CD4-positive, alpha-beta T cell treated with Interleukin-17A for 4 hours (primary cell): ENCODE results near the gene SAMD14.

Experiments
- DNase-seq: peaks from one replicate; pipeline ENCODE4 v3.0.0-alpha.2; 2020; ENCODE audit warnings: mixed read lengths

SAMD14 gene

GRCh38 chr17:50094753-50095619 lies 35.0 kb downstream of the SAMD14 start, which contains the start of gene PDK2:
Gene PDK2, plus strand, starts transcription at chr17:50095351. Its CDS starts 85 bp downstream, at chr17:50095436.
- peak; percentile 97 for DNase-seq

GRCh38 chr17:50094243-50094752 lies 35.7 kb downstream of the SAMD14 start:
- DNase-seq = peak; percentile 96

- DNase-seq = no peak
Measured at GRCh38 chr17:50093807-50094206, 36.2 kb downstream of the SAMD14 start.

GRCh38 chr17:50093246-50093645 lies 36.7 kb downstream of the SAMD14 start:
- no peak for DNase-seq

- no peak for DNase-seq
Measured at GRCh38 chr17:50091918-50092285, 38.1 kb downstream of the SAMD14 start.

- no peak for DNase-seq
Measured at GRCh38 chr17:50090971-50091917, 38.7 kb downstream of the SAMD14 start.

- DNase-seq = no peak
Measured at GRCh38 chr17:50090071-50090470, 39.9 kb downstream of the SAMD14 start.

GRCh38 chr17:50088952-50089825 lies 40.8 kb downstream of the SAMD14 start:
- no peak for DNase-seq

DNA sequence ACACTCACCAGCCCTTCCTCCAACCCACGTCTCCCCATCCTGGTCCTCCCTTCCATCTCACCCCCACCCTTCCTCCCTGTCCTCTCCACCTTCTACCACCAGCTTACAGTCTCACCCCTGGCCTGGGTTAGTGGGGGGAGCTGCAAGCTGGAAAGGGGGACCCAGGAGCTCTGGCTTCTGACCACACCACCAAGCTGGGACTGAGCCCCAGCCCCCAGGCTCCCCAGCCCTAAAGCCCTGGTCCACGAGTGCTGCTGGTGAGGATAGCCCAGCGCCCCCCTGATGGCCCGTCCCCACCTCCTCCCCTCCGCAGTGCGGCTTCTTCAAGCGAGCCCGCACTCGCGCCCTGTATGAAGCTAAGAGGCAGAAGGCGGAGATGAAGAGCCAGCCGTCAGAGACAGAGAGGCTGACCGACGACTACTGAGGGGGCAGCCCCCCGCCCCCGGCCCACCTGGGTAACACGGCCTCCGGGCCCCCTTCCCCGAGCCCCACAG lies 42.0 kb downstream of the SAMD14 start:
- DNase-seq = no peak

DNA sequence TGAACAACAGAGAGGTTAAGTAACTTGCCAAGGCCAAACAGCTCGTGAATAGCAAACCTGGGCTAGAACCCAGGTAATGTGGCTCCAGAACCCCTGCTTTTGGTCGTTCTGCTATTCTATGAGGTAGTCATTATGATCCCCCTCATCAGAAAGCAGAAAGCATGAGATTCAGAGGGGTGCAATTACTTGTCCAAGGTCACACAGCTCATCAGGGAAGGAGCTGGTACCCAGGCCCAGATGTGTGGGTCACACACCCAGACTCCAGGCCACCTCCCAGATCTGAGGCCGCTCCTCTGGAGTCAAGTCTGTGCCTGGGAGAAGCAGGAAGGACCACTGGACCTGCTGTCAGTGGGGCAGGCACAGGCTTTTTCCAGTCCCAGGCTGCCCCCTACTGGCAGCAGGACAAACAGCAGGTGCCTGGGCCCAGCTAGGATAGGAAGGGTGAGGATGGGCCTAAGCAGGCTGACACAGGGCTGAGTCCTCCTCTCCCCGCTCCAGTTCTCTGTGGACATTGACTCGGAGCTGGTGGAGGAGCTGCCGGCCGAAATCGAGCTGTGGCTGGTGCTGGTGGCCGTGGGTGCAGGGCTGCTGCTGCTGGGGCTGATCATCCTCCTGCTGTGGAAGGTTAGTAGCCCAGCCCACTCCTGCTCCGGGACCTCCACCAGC lies 42.6 kb downstream of the SAMD14 start:
- DNase-seq = peak; percentile 82

- no peak for DNase-seq
Measured at GRCh38 chr17:50081757-50082156, 48.2 kb downstream of the SAMD14 start.

GRCh38 chr17:50080827-50081226 lies 49.1 kb downstream of the SAMD14 start:
- no peak for DNase-seq

DNA sequence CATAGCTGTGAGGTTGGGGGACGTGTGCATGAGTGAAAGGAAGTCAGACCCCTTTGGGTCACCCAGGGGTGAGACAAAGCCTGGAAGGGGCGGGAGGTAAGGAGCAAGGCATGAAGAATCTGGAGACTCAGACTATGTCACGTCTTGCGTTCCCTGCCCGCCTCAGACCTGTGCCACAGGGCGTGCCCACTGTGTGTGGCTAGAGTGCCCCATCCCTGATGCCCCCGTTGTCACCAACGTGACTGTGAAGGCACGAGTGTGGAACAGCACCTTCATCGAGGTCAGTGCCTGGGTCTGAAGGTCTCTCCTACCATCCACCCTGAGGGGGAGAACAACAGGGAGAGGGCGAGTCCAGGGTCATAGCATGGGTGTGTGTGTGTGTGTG lies 49.9 kb downstream of the SAMD14 start:
- DNase-seq = no peak

DNA sequence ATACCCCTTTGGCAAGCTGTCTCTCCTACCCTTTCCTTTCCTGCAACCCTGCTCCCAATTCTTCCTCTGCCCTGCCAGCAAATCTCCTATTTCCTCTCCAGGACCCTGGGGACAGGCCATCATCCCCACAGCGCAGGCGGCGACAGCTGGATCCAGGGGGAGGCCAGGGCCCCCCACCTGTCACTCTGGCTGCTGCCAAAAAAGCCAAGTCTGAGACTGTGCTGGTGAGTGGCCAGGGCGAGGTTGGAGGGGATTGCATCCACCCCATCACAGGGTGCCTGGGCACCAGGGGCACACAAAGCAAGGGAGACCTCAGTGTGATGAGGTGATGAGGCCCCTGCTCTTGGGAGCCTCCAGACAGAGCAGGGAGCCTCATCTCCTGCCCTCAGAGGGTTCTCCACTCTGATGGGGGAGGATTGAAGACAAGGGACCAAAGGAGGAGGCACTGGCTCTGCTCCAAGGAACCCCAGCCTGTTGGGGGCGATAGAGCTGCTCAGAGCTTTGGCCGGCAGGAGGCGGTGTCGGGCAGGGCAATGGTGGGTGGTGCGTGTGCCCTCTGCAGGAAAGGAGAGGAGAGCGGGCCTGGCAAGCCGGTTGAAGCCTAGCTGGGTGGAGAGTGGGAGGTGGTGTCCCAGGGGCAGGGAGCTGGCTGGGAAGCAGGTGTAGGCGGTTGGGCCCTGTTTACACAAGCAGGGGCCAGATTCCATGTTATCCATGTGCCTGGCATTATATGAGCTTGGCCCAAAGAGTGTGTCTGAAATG lies 50.4 kb downstream of the SAMD14 start:
- DNase-seq = peak; percentile 18

DNA sequence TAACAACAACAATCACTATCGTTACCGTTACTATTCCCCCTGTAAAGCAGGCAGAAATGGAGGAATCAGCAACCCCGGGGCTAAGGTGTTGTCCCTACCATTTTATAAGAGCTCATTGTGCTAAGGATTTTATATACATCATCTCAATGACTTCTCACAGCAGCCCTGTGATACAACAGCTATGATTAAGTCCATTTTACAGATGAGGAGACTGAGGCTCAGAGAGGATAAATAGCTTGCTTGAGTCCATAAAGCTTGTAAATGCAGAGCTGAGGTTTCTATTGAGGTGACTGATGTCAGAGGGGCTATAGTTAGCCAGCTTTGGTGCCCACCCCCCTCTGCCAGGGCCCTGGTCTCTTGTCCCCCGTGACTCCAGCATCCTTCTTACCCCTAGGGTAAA lies 51.5 kb downstream of the SAMD14 start:
- DNase-seq = no peak

DNA sequence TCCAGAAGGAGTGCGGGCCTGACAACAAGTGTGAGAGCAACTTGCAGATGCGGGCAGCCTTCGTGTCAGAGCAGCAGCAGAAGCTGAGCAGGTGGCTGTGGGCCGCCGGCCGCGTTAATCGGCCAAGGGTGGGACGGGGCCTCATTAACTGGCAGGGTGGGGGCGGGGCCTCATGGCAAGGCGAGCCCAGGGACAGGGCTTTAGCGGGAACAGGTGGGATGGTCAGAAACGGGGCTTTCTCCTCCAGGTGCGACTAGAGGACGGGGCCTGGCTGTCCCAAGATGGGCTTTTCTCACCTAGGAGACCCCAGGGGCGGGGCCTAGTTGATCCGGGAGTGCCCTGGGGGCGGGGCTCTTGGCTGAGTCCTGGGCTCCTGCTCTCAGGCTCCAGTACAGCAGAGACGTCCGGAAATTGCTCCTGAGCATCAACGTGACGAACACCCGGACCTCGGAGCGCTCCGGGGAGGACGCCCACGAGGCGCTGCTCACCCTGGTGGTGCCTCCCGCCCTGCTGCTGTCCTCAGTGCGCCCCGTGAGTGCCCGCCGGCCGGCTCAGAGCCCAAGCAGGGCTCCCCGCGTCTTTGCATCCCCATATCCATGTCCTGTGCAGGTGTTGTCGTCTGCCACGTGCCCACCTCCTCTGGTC lies 53.2 kb downstream of the SAMD14 start:
- DNase-seq = no peak

DNA sequence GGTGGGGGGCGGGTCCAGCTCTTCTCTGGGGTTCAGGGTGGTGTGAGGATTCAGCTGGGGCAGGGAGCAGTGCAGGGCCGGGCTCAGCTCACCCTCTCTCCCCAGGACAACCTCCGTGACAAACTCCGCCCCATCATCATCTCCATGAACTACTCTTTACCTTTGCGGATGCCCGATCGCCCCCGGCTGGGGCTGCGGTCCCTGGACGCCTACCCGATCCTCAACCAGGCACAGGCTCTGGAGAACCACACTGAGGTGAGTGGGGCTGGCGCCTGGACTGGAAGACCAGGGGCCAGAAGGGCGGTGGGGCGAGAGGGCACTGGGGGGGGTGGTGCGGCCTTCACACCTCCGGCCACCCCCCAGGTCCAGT lies 53.8 kb downstream of the SAMD14 start:
- DNase-seq = no peak

DNA sequence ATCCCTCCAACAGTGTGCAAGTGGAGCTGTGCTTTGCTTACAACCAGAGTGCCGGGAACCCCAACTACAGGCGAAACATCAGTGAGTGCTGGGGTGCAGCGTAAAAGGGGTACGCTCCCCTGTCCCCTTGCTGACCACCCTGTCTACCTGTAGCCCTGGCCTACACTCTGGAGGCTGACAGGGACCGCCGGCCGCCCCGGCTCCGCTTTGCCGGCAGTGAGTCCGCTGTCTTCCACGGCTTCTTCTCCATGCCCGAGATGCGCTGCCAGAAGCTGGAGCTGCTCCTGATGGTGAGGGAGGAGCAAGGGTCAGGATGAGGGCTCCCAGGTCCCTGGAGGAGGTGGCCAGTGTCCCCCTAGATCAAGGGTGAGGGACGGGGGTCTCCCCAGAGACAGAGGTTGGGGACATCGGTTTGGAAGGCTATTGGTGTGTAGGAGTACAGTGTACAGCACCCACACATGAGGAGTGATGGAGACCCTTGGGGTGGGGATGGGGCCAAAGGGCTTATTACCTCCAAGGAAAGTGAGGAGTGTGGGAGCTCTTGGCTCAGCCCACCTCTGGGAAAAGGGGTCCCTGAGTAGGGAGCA lies 54.4 kb downstream of the SAMD14 start:
- DNase-seq = no peak

GRCh38 chr17:50074227-50074626 lies 55.7 kb downstream of the SAMD14 start:
- DNase-seq = no peak

DNA sequence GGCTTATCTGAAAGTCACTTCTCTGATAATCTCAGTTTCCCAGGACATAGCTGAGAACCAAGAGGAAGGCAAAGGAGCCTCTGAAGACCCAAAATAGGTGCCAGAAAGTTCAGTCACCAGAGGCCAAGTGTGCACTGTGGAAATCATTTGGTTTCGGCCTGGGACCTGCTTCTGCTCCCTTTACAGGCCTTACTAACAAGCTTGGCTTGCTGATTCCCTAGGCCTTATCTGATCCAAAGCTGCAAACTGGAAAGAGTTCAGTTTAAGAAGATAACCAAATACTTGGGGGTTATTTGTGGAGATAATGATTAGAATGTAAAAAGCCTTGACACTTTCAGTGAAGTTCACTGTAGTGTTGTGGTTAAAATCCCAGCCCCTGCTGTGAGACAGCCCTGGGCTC lies 57.0 kb downstream of the SAMD14 start:
- no peak for DNase-seq
